ENCODE data around the gene LHFPL2. TPM values are rescaled to one million over a fixed set of nuclear protein-coding genes. Genes with fewer than 3 reads are reported as not detected.

Gene LHFPL2
- polyA plus RNA-seq, 2 donors, result 0.84 to 1.4 TPM

DNA sequence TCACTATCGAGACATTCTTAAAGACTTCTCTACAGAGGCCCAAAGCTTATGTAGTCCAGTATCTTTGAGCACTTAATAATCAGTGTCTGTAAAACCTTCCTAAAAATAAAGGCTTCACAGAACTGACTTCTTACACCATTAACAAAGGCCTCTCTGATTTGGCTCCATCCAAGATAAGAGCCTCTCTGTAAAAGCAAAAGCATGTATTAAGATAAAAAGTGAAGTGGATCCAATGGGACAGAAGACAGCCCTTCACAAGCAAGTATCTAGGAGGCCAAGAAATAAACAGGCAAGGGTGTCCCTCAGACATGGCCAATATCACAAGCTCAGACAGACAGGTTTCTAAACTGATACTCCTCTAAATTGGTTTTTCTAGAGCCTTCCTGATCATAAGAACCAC is 11.9 kb downstream of the LHFPL2 start:
- no peak overlapping the region for H3K4me3 ChIP-seq (ENCODE audit: low read depth in 1 of 2, low read length in 2 of 2)
- no peaks in the 10 kb centered on the region for H3K36me3 ChIP-seq (ENCODE audit: control insufficient read depth in 2 of 2, insufficient read depth in 2 of 2, low read length in 1 of 2)
- H3K27ac ChIP-seq (ENCODE audit: low read depth in 2 of 2, low read length in 1 of 2), result no peak overlapping the region
- no peaks in the 10 kb centered on the region for H3K27me3 ChIP-seq (ENCODE audit: control insufficient read depth in 1 of 2, insufficient read depth in 2 of 2, low read length in 2 of 2)
- peaks cover 0 to 4% of the 10 kb centered on the region in 2 donors for H3K4me1 ChIP-seq (ENCODE audit: control insufficient read depth in 2 of 2, insufficient read depth in 2 of 2, low read length in 1 of 2)
- H3K9me3 ChIP-seq (ENCODE audit: control insufficient read depth in 2 of 2, insufficient read depth in 1 of 2, low read depth in 1 of 2, low read length in 1 of 2), result no peaks in the 10 kb centered on the region
- WGBS, 2 donors, result 86 to 95% methylated on average over 1 of the region's 1 CpG

DNA sequence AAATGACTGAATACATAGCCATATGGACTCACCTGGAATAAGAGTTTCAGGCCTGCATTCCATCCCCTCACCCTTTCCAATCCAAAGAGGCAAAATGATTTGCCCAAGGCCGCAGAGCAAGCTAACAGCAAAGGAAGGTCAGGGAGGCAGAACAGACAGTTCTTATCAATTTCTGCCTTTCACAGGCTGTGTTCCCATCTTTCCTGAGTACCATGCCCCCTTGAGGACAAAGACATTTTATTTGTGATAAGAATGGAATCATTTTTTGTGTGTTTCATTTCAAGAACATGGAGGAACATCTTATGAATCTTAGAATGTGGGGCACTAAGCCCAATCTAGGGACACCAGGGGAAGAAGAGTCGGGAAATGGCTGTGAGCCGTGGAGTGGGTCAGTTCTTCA is 13.9 kb downstream of the LHFPL2 start:
- no peaks in the 10 kb centered on the region for H3K9me3 ChIP-seq (ENCODE audit: control insufficient read depth in 2 of 2, insufficient read depth in 1 of 2, low read depth in 1 of 2, low read length in 1 of 2)
- H3K4me3 ChIP-seq (ENCODE audit: low read depth in 1 of 2, low read length in 2 of 2), result no peak overlapping the region
- H3K27me3 ChIP-seq (ENCODE audit: control insufficient read depth in 1 of 2, insufficient read depth in 2 of 2, low read length in 2 of 2), result no peaks in the 10 kb centered on the region
- no peaks in the 10 kb centered on the region for H3K36me3 ChIP-seq (ENCODE audit: control insufficient read depth in 2 of 2, insufficient read depth in 2 of 2, low read length in 1 of 2)
- H3K4me1 ChIP-seq (ENCODE audit: control insufficient read depth in 2 of 2, insufficient read depth in 2 of 2, low read length in 1 of 2), result peaks cover 0 to 4% of the 10 kb centered on the region in 2 donors
- WGBS, 2 donors, result 88 to 89% methylated on average over 3 of the region's 3 CpGs
- H3K27ac ChIP-seq (ENCODE audit: low read depth in 2 of 2, low read length in 1 of 2), result no peak overlapping the region

DNA sequence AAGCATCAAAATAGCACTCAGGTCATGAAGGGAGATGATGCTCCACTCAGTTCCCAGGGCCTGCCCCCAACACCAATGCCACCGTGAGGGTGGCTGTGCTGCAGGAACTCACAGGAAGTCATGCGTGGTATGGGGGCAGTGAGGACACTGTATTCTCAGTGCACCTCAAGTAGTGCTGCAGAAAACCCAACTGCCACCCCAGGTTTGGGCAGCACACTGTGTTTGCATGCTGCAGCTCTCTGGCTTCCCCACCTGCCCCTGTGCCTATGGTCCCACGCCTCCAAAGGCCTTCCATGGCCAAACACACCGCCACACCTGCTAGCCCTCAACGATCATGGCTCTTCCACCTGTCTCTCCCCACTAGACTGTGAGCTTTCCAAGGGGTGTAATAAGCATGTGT is 14.3 kb downstream of the LHFPL2 start:
- Histone ChIP-seq H3K4me3 (ENCODE audit: low read depth in 1 of 2, low read length in 2 of 2) (no peak overlapping the region), H3K36me3 (ENCODE audit: control insufficient read depth in 2 of 2, insufficient read depth in 2 of 2, low read length in 1 of 2) (no peaks in the 10 kb centered on the region), H3K4me1 (ENCODE audit: control insufficient read depth in 2 of 2, insufficient read depth in 2 of 2, low read length in 1 of 2) (peaks cover 0 to 4% of the 10 kb centered on the region in 2 donors), H3K27me3 (ENCODE audit: control insufficient read depth in 1 of 2, insufficient read depth in 2 of 2, low read length in 2 of 2) (no peaks in the 10 kb centered on the region), H3K9me3 (ENCODE audit: control insufficient read depth in 2 of 2, insufficient read depth in 1 of 2, low read depth in 1 of 2, low read length in 1 of 2) (no peaks in the 10 kb centered on the region), H3K27ac (ENCODE audit: low read depth in 2 of 2, low read length in 1 of 2) (no peak overlapping the region)
- 84 to 90% methylated on average over 5 of the region's 5 CpGs for WGBS, 2 donors

DNA sequence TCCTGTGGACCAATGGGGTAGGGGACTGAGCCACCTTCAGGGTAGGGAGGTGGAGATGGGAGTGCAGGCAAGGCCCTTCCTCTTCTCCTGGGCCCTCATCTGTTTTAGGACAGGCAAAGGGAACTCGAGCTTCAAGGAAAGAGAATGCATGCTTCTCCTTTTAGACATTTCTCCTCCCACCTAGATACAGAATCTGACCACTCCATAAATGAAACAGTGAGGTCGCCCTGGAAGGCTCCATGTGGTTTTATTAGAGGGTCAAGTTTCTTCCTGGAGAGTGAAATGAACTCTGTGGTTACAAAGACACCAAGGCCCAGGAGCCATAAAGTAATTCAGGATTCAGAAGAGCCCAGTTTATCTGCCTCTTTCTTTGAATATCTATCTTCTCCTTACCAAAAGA is 14.9 kb downstream of the LHFPL2 start:
- peaks cover 0 to 4% of the 10 kb centered on the region in 2 donors for H3K4me1 ChIP-seq (ENCODE audit: control insufficient read depth in 2 of 2, insufficient read depth in 2 of 2, low read length in 1 of 2)
- no peaks in the 10 kb centered on the region for H3K27me3 ChIP-seq (ENCODE audit: control insufficient read depth in 1 of 2, insufficient read depth in 2 of 2, low read length in 2 of 2)
- no peak overlapping the region for H3K27ac ChIP-seq (ENCODE audit: low read depth in 2 of 2, low read length in 1 of 2)
- H3K9me3 ChIP-seq (ENCODE audit: control insufficient read depth in 2 of 2, insufficient read depth in 1 of 2, low read depth in 1 of 2, low read length in 1 of 2), result no peaks in the 10 kb centered on the region
- no peaks in the 10 kb centered on the region for H3K36me3 ChIP-seq (ENCODE audit: control insufficient read depth in 2 of 2, insufficient read depth in 2 of 2, low read length in 1 of 2)
- 75 to 78% methylated on average over 2 of the region's 2 CpGs for WGBS, 2 donors
- H3K4me3 ChIP-seq (ENCODE audit: low read depth in 1 of 2, low read length in 2 of 2), result no peak overlapping the region

DNA sequence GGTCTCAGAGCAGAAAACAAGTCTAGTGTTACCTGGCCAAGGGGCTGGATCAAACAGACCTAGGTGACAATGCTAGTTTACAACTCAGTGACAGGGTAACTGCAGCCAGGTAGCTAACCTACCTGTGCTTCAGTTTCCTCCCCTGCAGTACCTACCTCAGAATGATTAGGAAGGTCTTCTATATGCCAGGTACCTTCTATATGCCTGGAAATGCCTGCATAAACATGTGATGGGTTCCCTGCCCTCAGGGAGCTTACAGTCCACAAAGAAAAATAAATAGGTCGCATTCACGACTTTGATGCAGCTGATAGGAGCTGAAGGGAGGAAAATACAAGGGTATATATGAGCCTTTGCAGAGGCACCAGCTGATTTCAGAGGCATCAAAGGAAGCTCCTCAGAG is 16.1 kb downstream of the LHFPL2 start:
- 91 to 100% methylated on average over 2 of the region's 2 CpGs for WGBS, 2 donors
- Histone ChIP-seq H3K27me3 (ENCODE audit: control insufficient read depth in 1 of 2, insufficient read depth in 2 of 2, low read length in 2 of 2) (no peaks in the 10 kb centered on the region), H3K9me3 (ENCODE audit: control insufficient read depth in 2 of 2, insufficient read depth in 1 of 2, low read depth in 1 of 2, low read length in 1 of 2) (no peaks in the 10 kb centered on the region), H3K27ac (ENCODE audit: low read depth in 2 of 2, low read length in 1 of 2) (no peak overlapping the region), H3K4me1 (ENCODE audit: control insufficient read depth in 2 of 2, insufficient read depth in 2 of 2, low read length in 1 of 2) (no peaks in the 10 kb centered on the region), H3K4me3 (ENCODE audit: low read depth in 1 of 2, low read length in 2 of 2) (no peak overlapping the region), H3K36me3 (ENCODE audit: control insufficient read depth in 2 of 2, insufficient read depth in 2 of 2, low read length in 1 of 2) (no peaks in the 10 kb centered on the region)

DNA sequence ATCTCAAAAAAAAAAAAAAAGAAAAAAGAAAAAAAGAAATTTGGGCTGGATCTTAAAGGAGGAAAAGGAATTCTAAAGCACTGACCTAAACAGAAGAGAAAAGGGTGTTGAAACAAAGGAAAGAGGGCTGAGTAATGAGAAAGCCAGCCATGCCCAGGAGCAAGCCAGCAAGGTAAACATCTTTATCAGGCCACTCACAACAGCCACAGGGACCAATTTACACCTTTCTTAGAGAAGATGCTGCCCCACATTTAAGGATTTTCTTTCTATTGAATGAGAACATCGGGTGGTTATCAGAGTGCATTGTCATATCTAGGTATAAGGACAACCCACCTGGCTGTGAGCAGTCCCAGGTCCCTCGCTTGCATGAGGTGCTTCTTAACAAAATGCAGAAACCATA is 16.6 kb downstream of the LHFPL2 start:
- no peak overlapping the region for H3K4me3 ChIP-seq (ENCODE audit: low read depth in 1 of 2, low read length in 2 of 2)
- no peak overlapping the region for H3K27ac ChIP-seq (ENCODE audit: low read depth in 2 of 2, low read length in 1 of 2)
- H3K27me3 ChIP-seq (ENCODE audit: control insufficient read depth in 1 of 2, insufficient read depth in 2 of 2, low read length in 2 of 2), result no peaks in the 10 kb centered on the region
- H3K9me3 ChIP-seq (ENCODE audit: control insufficient read depth in 2 of 2, insufficient read depth in 1 of 2, low read depth in 1 of 2, low read length in 1 of 2), result no peaks in the 10 kb centered on the region
- H3K36me3 ChIP-seq (ENCODE audit: control insufficient read depth in 2 of 2, insufficient read depth in 2 of 2, low read length in 1 of 2), result no peaks in the 10 kb centered on the region
- 91 to 96% methylated on average over 2 of the region's 2 CpGs for WGBS, 2 donors
- H3K4me1 ChIP-seq (ENCODE audit: control insufficient read depth in 2 of 2, insufficient read depth in 2 of 2, low read length in 1 of 2), result no peaks in the 10 kb centered on the region

DNA sequence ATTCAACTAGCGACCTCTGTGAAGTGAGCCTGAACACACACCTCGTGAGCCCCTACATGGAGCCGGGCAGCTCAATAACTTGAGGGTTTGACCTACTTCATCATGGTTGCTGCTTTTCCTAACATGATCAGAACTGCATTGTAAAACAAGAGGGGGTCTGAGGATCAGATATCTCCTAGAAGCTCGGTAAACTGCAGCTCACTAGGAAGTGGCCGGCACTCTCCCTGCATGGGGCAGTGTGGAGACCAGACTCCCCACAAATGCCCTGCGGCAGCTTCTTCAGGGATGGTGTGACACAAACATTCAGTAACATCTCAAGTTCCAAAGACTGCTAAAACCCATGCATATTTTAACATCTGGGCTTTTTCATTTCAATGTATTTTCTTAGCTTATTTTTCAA is 18.5 kb downstream of the LHFPL2 start:
- H3K27me3 ChIP-seq (ENCODE audit: control insufficient read depth in 1 of 2, insufficient read depth in 2 of 2, low read length in 2 of 2), result no peaks in the 10 kb centered on the region
- no peaks in the 10 kb centered on the region for H3K4me1 ChIP-seq (ENCODE audit: control insufficient read depth in 2 of 2, insufficient read depth in 2 of 2, low read length in 1 of 2)
- no peak overlapping the region for H3K27ac ChIP-seq (ENCODE audit: low read depth in 2 of 2, low read length in 1 of 2)
- 92 to 94% methylated on average over 6 of the region's 6 CpGs for WGBS, 2 donors
- H3K9me3 ChIP-seq (ENCODE audit: control insufficient read depth in 2 of 2, insufficient read depth in 1 of 2, low read depth in 1 of 2, low read length in 1 of 2), result no peaks in the 10 kb centered on the region
- no peak overlapping the region for H3K4me3 ChIP-seq (ENCODE audit: low read depth in 1 of 2, low read length in 2 of 2)
- no peaks in the 10 kb centered on the region for H3K36me3 ChIP-seq (ENCODE audit: control insufficient read depth in 2 of 2, insufficient read depth in 2 of 2, low read length in 1 of 2)

DNA sequence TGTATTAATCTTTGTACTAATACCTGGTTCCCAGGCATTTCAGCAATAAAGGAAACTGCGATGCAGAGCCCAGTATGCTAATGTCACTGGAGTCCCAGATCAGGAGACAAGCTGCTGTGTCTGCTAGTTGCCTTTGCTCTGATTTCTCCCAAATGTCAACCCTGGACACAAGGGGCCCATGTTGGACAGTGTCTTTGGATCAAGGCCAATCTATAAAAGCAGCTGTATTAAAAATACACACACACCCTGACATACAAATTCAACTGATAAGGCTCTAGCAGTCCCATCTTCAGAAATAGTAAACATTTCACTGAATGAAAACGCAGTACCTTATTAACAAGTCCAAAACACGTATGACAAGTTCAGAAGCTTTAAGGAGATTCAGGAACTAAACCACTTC is 18.9 kb downstream of the LHFPL2 start:
- H3K27me3 ChIP-seq (ENCODE audit: control insufficient read depth in 1 of 2, insufficient read depth in 2 of 2, low read length in 2 of 2), result no peaks in the 10 kb centered on the region
- no peaks in the 10 kb centered on the region for H3K4me1 ChIP-seq (ENCODE audit: control insufficient read depth in 2 of 2, insufficient read depth in 2 of 2, low read length in 1 of 2)
- no peaks in the 10 kb centered on the region for H3K9me3 ChIP-seq (ENCODE audit: control insufficient read depth in 2 of 2, insufficient read depth in 1 of 2, low read depth in 1 of 2, low read length in 1 of 2)
- H3K36me3 ChIP-seq (ENCODE audit: control insufficient read depth in 2 of 2, insufficient read depth in 2 of 2, low read length in 1 of 2), result no peaks in the 10 kb centered on the region
- H3K4me3 ChIP-seq (ENCODE audit: low read depth in 1 of 2, low read length in 2 of 2), result no peak overlapping the region
- WGBS, 2 donors, result 84 to 85% methylated on average over 3 of the region's 3 CpGs
- no peak overlapping the region for H3K27ac ChIP-seq (ENCODE audit: low read depth in 2 of 2, low read length in 1 of 2)

DNA sequence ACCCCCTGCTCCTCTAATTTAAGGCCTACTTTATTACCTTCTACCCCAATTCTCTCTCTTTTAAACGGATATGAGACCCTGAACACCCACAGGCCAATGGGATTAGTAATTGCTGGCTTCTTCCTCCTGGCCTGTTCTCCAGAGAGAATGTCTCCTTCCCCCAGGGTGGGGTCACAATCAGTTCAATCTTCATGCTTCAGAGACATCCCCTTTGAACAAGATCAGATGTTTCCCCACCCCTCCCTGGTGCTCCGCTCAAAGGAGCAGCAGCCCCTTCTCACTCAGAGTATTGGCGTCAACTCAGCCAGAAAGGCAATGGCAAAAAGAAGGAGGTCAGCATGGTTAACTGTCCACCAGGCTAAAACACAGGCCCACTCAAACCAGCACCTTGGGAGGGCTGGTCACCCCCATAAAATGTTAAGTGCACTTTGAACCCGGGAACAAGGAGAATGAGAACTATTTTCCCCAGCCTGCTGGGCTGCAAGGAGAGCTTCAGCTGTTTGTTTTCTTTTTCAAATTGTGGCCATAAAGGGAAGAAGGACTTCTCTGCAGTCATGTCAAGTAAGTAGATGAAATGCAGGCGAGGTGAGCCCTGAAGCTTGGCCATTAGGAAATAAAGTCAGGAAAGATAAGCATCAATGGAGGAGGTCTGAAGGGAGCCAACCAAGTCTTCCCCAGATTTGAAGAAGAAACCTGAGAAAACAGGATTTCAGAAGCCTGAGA is 20.1 kb downstream of the LHFPL2 start:
- H3K4me3 ChIP-seq (ENCODE audit: low read depth in 1 of 2, low read length in 2 of 2), result no peak overlapping the region
- no peaks in the 10 kb centered on the region for H3K9me3 ChIP-seq (ENCODE audit: control insufficient read depth in 2 of 2, insufficient read depth in 1 of 2, low read depth in 1 of 2, low read length in 1 of 2)
- WGBS, 2 donors, result 79% methylated on average over 5 of the region's 5 CpGs
- no peaks in the 10 kb centered on the region for H3K4me1 ChIP-seq (ENCODE audit: control insufficient read depth in 2 of 2, insufficient read depth in 2 of 2, low read length in 1 of 2)
- no peaks in the 10 kb centered on the region for H3K27me3 ChIP-seq (ENCODE audit: control insufficient read depth in 1 of 2, insufficient read depth in 2 of 2, low read length in 2 of 2)
- no peaks in the 10 kb centered on the region for H3K36me3 ChIP-seq (ENCODE audit: control insufficient read depth in 2 of 2, insufficient read depth in 2 of 2, low read length in 1 of 2)
- no peak overlapping the region for H3K27ac ChIP-seq (ENCODE audit: low read depth in 2 of 2, low read length in 1 of 2)

DNA sequence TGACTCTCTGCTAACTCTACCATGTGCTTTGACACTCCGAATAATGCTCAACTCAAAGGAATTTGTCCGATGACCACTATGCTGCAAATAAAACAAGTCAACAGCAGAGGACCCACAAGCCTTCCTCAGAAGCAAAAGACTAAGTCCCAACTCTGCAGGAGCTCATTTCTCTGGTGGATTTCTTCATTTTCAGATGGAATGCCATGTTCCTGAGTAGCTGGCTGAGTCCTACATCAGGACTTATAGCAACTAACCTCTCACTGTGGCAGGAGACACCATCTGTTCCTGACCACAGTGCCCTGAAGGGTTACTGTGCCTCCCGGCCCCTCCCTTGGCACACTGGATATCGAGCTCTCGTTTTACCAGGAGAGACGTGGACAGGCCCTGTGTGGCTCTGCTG is 20.8 kb downstream of the LHFPL2 start:
- 70 to 83% methylated on average over 6 of the region's 6 CpGs for WGBS, 2 donors
- Histone ChIP-seq H3K4me1 (ENCODE audit: control insufficient read depth in 2 of 2, insufficient read depth in 2 of 2, low read length in 1 of 2) (no peaks in the 10 kb centered on the region), H3K9me3 (ENCODE audit: control insufficient read depth in 2 of 2, insufficient read depth in 1 of 2, low read depth in 1 of 2, low read length in 1 of 2) (no peaks in the 10 kb centered on the region), H3K27ac (ENCODE audit: low read depth in 2 of 2, low read length in 1 of 2) (no peak overlapping the region), H3K36me3 (ENCODE audit: control insufficient read depth in 2 of 2, insufficient read depth in 2 of 2, low read length in 1 of 2) (no peaks in the 10 kb centered on the region), H3K4me3 (ENCODE audit: low read depth in 1 of 2, low read length in 2 of 2) (no peak overlapping the region), H3K27me3 (ENCODE audit: control insufficient read depth in 1 of 2, insufficient read depth in 2 of 2, low read length in 2 of 2) (no peaks in the 10 kb centered on the region)

Measured in esophagus (tissue), 2 donors.